ENCODE data around the gene SYT7. TPM values are rescaled to one million over a fixed set of nuclear protein-coding genes. Genes with fewer than 3 reads are reported as not detected.
A peak's percentile ranks its signal among the peaks of the same experiment; 100 is the strongest.

SYT7 gene
- total and polyA plus RNA-seq, 2 of the 8 experiments (the other 6 are each of a cell fraction or from before 2014, with no cell fraction given), result 9.6 to 10.5 TPM

DNA sequence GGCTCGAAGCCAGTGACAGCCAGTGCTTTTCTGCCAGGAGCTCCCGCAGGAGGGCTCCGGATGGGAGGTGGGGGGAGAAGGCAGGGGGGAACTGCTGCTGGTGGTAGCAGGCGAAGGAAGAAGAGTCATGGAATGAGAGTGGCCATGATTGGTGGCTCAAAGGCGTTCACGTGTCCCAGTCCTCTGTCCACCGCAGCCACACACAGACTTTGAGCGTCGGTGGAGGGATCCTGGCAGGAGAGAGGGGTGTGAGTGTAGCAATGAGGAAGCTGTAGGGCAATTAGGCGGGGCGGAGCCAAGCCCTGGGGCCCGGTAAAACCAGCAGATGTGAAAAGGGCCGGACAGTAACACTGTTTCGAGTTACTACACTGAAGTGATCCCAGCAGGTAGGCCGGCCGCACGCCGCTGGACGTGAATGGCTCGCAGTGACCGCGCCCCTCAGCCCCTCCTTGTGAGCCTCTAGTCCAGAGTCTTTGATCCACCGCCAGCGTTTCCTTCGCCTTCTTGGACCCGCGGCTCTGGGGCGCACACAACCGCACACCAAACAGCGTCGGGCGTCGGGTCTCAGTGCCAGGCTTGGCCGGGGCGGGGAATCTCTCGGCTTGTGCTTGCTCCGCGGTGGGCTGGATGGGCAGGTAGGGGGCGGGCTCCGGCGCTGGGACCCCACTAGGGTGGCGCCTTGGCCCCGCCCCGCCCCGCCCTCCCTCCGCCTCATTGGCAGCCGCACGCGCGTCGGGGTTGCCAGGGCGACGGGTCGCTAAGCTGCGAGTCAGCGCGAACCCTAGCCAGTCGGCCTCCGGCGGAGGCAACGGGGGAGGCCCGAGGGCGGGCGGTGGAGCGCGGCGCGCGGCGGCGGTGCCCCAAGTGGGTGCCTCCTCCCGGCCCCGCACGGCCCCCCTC, 72.7 kb downstream of the SYT7 start, which contains the start of gene LRRC10B (continued):
- TF ChIP-seq CTBP2 (IDR thresholded peaks at IDR 0.05; ENCODE audit: borderline replicate concordance, insufficient read depth, insufficient read length, low read length) (peak; percentile 54), EZH2 (IDR thresholded peaks at IDR 0.05; ENCODE audit: low read depth, low read length, severe bottlenecking) (no peak), KDM4A (IDR thresholded peaks at IDR 0.05; ENCODE audit: low read depth, low read length, severe bottlenecking) (peak; percentile 29), KDM5A (IDR thresholded peaks at IDR 0.05; ENCODE audit: low read length) (no peak), PHF8 (conservative IDR thresholded peaks at IDR 0.05; ENCODE audit: low read depth, low read length) (no peak; the same call in 1 of the 2 replicates)
- TF ChIP-seq, protein P1, sequence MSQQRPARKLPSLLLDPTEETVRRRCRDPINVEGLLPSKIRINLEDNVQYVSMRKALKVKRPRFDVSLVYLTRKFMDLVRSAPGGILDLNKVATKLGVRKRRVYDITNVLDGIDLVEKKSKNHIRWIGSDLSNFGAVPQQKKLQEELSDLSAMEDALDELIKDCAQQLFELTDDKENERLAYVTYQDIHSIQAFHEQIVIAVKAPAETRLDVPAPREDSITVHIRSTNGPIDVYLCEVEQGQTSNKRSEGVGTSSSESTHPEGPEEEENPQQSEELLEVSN (IDR thresholded peaks at IDR 0.05), result no peak

Data from H1 (cell line).